GM12872 (cell line): ENCODE measurements around the gene PGBD5.

ENCODE experiments used
- TF ChIP-seq, protein P1 (sequence below): IDR thresholded peaks from 3 replicates; pipeline ENCODE4 v1.5.1; 2011; ENCODE audit warnings: low read depth, mild to moderate bottlenecking, low read length, moderate library complexity; ENCODE audit not compliant: insufficient read depth

The PGBD5 gene

DNA sequence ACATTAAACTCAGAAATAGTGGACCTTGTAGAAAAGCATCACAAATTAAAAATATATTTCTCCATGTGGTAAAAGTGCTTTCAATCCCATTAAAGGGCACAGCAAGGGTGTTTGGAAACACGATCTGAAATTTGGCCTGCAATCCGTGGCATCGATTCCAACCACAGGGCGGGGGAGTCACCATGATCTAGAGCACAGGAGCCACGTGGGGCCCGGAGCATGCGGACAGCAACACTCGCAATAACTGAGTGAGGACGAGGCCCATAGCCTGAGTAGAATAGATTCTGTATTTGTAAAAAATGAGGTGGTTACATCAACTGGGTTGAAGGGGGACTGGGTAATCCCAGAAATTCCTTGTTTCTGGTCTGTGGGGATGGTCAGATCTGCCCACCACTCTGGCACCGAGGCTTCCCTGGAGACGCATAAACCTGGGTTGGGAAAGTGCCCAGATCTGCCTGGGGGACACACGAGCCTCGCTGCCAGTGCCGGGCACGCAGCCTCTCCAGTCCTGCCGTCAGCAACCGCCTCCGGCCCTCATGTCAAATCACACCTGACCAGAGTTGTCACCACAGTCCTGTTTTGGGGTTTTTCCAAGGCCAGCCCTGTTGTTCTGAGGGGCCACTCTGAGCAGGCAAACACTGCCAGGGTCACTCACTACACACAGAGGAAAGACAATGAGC lies 104.3 kb downstream of the PGBD5 start:
- TF ChIP-seq, protein P1, sequence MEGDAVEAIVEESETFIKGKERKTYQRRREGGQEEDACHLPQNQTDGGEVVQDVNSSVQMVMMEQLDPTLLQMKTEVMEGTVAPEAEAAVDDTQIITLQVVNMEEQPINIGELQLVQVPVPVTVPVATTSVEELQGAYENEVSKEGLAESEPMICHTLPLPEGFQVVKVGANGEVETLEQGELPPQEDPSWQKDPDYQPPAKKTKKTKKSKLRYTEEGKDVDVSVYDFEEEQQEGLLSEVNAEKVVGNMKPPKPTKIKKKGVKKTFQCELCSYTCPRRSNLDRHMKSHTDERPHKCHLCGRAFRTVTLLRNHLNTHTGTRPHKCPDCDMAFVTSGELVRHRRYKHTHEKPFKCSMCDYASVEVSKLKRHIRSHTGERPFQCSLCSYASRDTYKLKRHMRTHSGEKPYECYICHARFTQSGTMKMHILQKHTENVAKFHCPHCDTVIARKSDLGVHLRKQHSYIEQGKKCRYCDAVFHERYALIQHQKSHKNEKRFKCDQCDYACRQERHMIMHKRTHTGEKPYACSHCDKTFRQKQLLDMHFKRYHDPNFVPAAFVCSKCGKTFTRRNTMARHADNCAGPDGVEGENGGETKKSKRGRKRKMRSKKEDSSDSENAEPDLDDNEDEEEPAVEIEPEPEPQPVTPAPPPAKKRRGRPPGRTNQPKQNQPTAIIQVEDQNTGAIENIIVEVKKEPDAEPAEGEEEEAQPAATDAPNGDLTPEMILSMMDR, result no peak

DNA sequence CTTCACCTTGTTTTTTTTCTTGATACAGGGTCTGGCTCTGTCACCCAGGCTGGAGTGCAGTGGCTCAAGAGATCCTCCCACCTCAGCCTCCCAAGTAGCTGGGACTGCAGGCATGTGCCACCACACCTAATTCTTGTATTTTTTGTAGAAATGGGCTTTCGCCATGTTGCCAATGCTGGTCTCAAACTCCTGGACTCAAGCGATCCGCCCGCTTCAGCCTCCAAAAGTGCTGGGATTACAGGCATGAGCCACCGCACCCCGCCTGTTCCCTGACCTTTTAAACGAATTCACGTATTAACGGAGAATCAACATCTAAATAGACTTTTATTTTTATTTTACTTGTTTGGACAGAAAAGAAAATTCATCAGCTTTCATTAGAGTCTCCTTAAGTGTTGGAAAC lies 104.8 kb downstream of the PGBD5 start:
- TF ChIP-seq, protein P1, result no peak

DNA sequence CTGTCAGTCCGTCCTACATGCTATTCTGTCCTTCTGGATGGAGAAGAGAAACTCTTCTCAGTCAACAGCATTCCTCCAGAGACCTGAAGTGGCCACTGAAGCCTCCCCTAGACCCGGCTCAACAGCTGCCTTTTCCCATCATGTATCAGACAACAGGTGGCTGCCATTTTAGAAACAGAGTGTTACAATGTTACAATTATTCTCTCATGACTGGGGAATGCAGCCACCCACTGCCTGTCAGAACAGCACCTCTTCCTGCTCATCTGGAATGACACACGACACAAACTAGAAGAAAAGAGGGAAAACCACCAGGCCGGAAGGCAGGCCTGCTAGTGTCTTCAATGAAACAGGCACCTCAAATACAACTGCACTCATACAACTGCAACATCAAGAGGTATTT lies 105.3 kb downstream of the PGBD5 start:
- TF ChIP-seq, protein P1, result no peak

DNA sequence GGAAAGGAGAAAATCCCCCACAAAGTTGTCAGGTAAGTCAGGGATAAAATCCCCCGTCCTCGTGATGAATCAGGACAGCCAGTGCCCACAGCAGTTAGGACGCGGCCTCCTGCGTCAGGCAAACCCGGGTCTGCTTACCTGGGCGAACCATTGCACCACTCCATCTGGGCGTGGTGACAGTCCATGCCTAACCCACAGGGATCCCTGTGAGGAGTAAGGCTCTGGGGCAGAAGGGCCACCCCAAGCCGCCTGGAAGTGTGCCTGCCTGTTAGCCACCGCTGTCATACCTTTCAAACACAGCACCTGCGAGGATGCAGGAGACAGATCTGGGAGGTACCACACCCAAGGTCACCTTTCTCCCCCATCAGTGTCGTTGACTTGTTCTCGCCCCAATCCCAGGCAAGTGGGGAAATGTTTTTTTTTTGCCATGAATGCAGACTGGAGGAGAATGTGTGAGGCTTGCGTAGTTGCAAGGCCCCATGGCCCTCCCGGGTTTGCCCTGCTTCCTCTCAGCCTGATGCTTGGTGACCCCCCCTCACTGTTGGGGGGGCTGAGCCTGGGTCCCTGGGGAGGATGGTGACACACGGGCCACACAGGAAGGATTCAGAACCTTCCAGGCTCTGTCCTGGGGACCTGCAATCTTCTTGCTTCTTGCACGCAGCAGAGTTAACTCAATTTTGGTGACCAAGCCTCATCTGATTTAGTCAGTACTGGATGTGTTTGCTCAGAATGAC lies 107.0 kb downstream of the PGBD5 start:
- TF ChIP-seq, protein P1, result no peak

DNA sequence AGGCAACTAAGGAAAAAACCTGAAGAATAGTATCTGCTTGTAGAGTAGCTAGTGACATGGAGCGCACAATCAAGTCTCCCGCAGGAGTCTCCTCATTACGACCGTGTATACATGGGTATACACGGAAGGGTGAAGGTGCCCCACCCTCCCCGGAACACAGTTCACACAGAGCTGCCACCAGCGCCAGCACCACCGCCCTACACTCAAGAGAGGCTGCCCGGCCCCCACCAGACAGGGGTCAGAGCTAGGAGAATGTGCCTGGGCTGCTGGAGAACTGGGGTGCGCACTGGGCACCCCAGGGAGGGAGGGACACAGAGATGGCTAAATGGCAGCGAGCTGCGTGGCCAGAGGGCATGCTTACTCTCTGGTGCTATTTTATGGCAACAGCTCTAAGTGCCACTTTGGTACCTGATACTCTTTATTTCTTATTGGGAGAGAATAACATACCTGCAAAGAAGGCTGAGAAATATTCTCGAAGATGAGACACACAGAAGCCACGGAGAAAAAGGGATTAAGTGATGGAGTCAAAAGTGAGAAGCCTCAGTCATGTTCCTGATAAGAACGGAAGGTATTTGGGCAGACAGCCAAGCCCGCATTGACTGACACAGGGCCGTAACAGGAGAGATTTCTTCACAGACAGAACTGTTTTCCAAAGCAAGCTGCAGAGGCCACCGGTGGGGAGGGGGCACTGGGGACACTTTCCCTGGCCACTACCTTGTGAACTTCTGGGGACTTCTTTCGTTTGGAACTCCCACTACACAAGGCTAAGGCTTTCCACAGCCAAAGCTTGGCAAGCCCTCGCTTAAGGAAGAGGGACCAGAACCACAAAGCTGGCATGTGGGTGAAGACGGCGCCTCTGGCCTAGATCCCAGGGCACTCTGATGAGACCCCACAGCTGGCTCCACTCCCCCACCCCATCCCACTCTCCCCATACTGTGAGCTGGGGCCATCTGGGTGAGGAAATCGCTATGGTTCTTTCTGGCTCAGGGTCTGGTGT lies 108.0 kb downstream of the PGBD5 start:
- TF ChIP-seq, protein P1, result no peak

DNA sequence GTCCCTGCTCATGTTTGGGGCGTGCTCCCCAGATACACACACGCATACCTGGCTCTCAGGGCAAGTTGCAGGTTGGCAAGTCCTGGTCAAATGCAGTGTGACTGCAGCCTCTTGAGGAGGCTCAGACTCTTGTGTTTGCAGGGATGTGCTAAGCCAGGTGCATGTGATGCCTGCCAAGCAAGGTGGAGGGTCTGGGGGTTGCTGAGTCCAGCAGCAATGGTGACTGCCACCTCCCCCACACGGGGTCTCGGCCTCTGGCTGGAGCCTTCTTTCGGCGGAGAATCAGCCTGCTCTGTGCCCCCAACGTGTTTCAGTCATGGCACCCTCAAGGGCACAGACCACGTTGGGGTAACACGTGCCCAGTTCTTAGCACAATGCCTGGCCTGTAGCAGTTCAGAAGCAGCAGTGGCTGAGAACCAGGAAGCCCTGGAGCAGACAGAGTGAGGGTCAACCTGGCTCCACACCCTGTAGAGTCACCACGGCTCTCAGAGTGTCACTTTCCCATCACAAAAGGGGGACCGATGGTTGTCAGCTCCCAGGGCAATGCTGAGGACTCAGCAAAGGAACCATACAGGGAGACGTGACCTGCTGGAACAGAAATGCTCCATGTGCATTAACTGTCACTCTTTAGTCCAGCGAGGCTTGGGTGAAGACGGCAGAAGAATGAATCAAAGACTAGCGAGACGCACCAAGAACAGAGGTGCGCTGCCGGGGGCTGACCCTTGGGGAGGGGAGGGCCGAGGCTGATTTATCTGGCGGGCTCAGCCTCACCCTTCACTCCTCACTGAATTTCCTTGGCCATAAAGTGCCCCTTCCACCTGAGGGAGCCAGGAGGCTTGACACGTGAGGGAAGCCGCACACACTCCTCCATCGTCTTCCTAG lies 109.0 kb downstream of the PGBD5 start:
- TF ChIP-seq, protein P1, result no peak
